NB4 (cell line): ENCODE results near the gene ZC3HAV1L.

Experiments used
- MYC ChIP-seq: IDR thresholded peaks from 2 replicates; pipeline ENCODE4 v1.6.1; 2011; ENCODE audit warnings: low read depth, low read length
- POLR2A ChIP-seq: IDR thresholded peaks from 2 replicates; pipeline ENCODE4 v1.6.1; 2011; ENCODE audit warnings: mild to moderate bottlenecking; ENCODE audit not compliant: insufficient read length; ENCODE audit errors: extremely low read depth
- TF ChIP-seq, protein P1 (sequence below): IDR thresholded peaks from one replicate; pipeline ENCODE4 v1.5.1; 2012; ENCODE audit warnings: low read depth, low read length
- TF ChIP-seq, protein P2 (sequence below): IDR thresholded peaks from 2 replicates; pipeline ENCODE4 v1.6.1; 2011; ENCODE audit warnings: low read depth, low read length

DNA sequence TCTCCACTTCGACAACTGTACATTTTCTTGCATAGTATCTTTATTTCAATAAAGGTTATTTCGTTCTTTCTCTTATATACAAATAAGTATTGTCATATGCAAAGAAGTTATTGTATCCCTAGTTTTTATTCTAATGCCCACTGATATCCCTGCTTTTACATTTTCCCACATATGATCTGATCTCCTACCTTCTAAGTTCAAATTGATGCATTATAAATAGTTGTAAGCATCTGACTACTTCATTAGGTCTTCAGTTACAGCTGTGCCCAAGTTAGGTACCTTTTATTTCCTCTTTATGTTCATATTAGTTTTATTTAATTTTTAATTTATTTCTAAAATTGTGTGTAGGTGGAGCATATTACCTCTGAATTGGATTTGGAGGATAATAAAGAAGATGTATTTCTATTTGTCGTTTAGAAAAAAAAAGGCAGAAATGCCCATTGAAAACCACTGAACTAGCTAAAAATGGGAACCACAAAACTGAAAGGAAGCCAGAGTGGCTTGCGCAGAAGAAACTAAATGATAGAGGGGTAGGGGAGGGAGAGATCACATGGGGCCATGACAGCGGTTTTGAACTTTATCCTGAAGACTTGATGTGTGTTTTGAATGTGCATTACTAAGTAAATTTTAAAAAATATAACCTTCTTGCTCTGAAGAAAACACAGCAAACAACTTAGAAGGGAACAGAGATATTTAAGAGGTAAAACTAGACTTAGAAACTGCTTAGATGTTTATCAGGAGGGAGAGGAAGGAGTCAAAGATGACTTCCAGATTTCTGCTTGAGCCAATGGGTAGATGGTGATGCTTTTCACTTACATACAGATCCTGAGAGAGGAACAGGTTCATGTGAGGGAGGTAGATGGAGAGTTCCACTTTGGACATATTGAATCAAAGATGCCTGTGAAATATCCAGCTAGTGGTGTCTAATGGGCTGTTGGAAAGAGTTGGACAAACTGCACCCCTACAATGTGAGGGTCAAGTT, 9.3 kb upstream of the ZC3HAV1L start:
- TF ChIP-seq, protein P1, sequence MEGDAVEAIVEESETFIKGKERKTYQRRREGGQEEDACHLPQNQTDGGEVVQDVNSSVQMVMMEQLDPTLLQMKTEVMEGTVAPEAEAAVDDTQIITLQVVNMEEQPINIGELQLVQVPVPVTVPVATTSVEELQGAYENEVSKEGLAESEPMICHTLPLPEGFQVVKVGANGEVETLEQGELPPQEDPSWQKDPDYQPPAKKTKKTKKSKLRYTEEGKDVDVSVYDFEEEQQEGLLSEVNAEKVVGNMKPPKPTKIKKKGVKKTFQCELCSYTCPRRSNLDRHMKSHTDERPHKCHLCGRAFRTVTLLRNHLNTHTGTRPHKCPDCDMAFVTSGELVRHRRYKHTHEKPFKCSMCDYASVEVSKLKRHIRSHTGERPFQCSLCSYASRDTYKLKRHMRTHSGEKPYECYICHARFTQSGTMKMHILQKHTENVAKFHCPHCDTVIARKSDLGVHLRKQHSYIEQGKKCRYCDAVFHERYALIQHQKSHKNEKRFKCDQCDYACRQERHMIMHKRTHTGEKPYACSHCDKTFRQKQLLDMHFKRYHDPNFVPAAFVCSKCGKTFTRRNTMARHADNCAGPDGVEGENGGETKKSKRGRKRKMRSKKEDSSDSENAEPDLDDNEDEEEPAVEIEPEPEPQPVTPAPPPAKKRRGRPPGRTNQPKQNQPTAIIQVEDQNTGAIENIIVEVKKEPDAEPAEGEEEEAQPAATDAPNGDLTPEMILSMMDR: no peak
- no peak for TF ChIP-seq POLR2A
- TF ChIP-seq MYC: no peak
- TF ChIP-seq, protein P2, sequence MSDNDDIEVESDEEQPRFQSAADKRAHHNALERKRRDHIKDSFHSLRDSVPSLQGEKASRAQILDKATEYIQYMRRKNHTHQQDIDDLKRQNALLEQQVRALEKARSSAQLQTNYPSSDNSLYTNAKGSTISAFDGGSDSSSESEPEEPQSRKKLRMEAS: no peak
